ENCODE data around the gene G3BP2. TPM values are rescaled to one million over a fixed set of nuclear protein-coding genes. Genes with fewer than 3 reads are reported as not detected.

The G3BP2 gene
- total RNA-seq, 4 donors from 2014 or later = 50.5 to 67.9 (median 57.2) TPM

DNA sequence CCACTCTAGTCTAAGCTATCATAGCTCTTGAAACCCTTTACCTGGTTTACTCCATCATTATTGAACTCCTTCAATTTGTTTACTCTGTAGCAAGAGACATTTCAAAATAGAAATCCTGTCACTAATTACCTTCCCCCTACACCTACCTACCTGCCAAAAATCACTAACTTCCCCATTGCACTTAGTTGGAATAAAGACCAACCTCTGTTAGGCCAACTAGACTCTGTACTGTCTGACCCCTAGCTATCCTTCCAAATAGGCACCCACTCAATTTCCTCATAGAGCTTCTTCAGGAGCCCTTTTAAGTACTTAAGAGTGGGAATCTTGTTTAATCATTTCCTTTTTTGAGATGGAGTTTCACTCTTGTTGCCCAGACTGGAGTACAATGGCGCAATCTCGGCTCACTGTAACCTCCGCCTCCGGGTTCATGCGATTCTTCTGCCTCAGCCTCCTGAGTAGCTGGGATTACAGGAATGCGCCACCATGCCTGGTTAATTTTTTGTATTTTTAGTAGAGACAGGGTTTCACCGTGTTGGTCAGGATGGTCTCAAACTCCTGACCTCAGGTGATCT is 34.0 kb downstream of the G3BP2 start:
- 94 to 97% methylated on average over 7 of the region's 7 CpGs for WGBS, 2 donors
- no peak for DNase-seq (ENCODE audit: low spot score in 2 of 2)
- no peak overlapping the region for H3K4me3 ChIP-seq (ENCODE audit: low read depth, poor library complexity, severe bottlenecking)
- intact Hi-C loops (cut with DNase I; ENCODE audit: low total_unique reads) = no loop called here
- TF ChIP-seq, protein P1, sequence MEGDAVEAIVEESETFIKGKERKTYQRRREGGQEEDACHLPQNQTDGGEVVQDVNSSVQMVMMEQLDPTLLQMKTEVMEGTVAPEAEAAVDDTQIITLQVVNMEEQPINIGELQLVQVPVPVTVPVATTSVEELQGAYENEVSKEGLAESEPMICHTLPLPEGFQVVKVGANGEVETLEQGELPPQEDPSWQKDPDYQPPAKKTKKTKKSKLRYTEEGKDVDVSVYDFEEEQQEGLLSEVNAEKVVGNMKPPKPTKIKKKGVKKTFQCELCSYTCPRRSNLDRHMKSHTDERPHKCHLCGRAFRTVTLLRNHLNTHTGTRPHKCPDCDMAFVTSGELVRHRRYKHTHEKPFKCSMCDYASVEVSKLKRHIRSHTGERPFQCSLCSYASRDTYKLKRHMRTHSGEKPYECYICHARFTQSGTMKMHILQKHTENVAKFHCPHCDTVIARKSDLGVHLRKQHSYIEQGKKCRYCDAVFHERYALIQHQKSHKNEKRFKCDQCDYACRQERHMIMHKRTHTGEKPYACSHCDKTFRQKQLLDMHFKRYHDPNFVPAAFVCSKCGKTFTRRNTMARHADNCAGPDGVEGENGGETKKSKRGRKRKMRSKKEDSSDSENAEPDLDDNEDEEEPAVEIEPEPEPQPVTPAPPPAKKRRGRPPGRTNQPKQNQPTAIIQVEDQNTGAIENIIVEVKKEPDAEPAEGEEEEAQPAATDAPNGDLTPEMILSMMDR (IDR thresholded peaks at IDR 0.05) = no peak
- TF ChIP-seq POLR2A (IDR thresholded peaks at IDR 0.05) = no peak

DNA sequence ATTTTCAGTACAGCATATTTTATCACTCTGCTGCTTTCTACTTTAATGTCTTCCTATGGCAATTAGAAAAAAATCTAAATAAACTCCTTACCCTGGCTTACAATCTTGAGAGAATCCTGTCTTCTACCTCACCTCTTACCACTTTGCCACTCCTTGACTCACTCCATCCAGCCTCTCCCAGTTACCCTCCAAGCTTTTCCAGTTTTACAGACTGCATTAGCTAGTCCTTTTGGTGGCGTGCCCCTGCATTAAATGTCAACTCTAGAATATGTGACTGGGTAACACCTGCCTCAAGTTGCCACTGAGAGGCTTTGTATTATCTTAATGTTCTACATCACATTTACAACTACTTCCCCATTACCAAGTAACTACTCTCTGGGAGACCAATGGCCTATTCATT is 35.4 kb downstream of the G3BP2 start:
- no peak for DNase-seq (ENCODE audit: low spot score in 2 of 2)
- WGBS, 2 donors = 94 to 100% methylated on average over 1 of the region's 1 CpG
- intact Hi-C loops (cut with DNase I; ENCODE audit: low total_unique reads) = no loop called here
- TF ChIP-seq POLR2A (IDR thresholded peaks at IDR 0.05) = no peak
- TF ChIP-seq, protein P1 (IDR thresholded peaks at IDR 0.05) = no peak
- H3K4me3 ChIP-seq (ENCODE audit: low read depth, poor library complexity, severe bottlenecking) = no peak overlapping the region

DNA sequence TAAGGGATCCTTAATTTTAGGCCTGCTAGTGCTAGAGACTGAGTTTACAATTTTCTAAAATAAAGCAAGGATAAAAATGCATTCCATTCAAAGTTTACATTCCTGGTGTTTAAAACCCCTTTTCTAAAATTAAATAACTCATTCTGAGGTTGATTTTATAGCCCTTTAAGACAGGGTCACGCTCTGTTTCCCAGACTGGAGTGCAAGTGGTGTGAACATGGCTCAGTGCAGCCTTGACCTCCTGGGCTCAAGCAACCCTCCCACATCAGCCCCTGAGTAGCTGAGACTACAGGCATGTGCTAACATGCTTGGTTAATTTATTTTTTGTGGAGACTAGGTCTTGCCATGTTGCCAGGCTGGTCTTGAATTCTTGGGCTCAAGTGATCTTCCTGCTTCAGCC is 36.0 kb downstream of the G3BP2 start:
- intact Hi-C loops (cut with DNase I; ENCODE audit: low total_unique reads) = no loop called here
- no peak for DNase-seq (ENCODE audit: low spot score in 2 of 2)
- 68 to 93% methylated on average over 1 of the region's 1 CpG for WGBS, 2 donors
- TF ChIP-seq, protein P1 (IDR thresholded peaks at IDR 0.05) = no peak
- H3K4me3 ChIP-seq (ENCODE audit: low read depth, poor library complexity, severe bottlenecking) = no peak overlapping the region

DNA sequence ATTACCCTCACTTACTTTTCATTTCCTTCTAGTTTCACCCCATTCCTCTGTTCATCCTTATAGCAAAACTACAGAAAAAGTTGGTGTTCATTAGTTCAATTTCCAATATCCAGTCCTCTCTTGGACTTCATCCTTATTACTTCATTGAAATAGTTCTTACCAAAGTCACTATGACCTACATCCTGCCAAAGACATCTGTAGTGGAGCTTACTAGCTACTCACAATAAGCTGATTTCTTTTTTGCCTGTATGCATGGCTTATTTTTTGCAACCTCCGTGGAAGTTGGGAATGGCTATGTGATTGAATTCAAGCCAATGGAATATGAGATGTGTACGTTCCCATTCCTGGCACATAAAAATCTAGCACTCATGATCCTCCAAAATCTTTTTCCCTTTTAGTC is 38.3 kb downstream of the G3BP2 start:
- no peak overlapping the region for H3K4me3 ChIP-seq (ENCODE audit: low read depth, poor library complexity, severe bottlenecking)
- TF ChIP-seq, protein P1 (IDR thresholded peaks at IDR 0.05) = no peak
- TF ChIP-seq POLR2A (IDR thresholded peaks at IDR 0.05) = no peak
- WGBS, 2 donors = 58 to 62% methylated on average over 2 of the region's 2 CpGs
- DNase-seq (ENCODE audit: low spot score in 2 of 2) = no peak
- intact Hi-C loops (cut with DNase I; ENCODE audit: low total_unique reads) = no loop called here

DNA sequence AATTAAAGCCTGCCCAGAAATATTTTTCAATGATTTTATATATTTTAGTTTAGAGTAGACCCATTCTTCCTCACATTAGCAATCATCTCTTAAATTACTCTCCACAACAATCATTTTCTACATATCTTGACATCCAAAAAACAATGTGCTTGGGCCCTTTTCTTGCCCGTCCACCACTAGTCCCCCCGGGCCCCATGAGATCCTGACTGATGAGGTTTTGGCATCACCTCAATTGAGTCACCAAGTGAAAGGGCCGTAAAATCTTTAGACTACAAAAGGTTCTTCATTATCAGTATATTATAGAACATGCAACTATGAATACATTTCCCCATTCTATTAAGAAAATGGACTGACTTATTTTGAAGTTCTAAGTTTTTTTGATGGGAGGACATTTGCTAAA is 38.9 kb downstream of the G3BP2 start:
- TF ChIP-seq POLR2A (IDR thresholded peaks at IDR 0.05) = no peak
- TF ChIP-seq, protein P1 (IDR thresholded peaks at IDR 0.05) = no peak
- no peak overlapping the region for H3K4me3 ChIP-seq (ENCODE audit: low read depth, poor library complexity, severe bottlenecking)
- WGBS, 2 donors = 58 to 60% methylated on average over 3 of the region's 3 CpGs
- no peak for DNase-seq (ENCODE audit: low spot score in 2 of 2)
- intact Hi-C loops (cut with DNase I; ENCODE audit: low total_unique reads) = no loop called here

DNA sequence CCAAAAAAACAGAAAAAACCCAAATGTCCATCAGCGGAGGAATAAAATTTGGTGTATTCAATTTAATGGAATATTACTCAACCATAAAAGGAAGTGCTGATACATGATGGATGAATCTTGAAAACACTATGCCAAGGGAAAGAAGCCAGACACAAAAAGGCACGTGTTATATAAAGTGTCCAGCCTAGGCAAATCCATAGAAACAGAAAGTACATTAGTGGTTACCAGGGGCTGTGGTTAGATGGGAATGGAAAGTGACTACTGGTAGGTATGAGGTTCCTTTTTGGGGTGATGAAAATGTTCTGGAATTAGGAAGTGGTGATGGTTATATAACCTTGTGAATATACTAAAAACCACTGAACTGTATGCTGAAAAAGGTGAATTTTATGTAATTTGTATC is 39.4 kb downstream of the G3BP2 start:
- TF ChIP-seq POLR2A (IDR thresholded peaks at IDR 0.05) = no peak
- TF ChIP-seq, protein P1 (IDR thresholded peaks at IDR 0.05) = no peak
- no peak for DNase-seq (ENCODE audit: low spot score in 2 of 2)
- no peak overlapping the region for H3K4me3 ChIP-seq (ENCODE audit: low read depth, poor library complexity, severe bottlenecking)
- WGBS, 2 donors = 55 to 68% methylated on average over 2 of the region's 2 CpGs
- intact Hi-C loops (cut with DNase I; ENCODE audit: low total_unique reads) = no loop called here

Measured in lower leg skin (tissue), 4 donors.